ENCODE results near the gene SNTB2. TPM values are rescaled to one million over a fixed set of nuclear protein-coding genes. Genes with fewer than 3 reads are reported as not detected.

Gene SNTB2
- total RNA-seq, 4 donors from 2014 or later, result 13.3 to 36.8 (median 33.0) TPM

- Histone ChIP-seq H3K27ac (peak overlapping the region in 1 of 4 donors; percentile 82), H3K4me1 (peaks cover 10 to 11% of the 10 kb centered on the region in 2 donors), H3K36me3 (peaks cover 0 to 86% of the 10 kb centered on the region in 2 donors), H3K9me3 (no peaks in the 10 kb centered on the region), H3K27me3 (no peaks in the 10 kb centered on the region), H3K4me3 (no peak overlapping the region)
- no peak for TF ChIP-seq POLR2A (IDR thresholded peaks at IDR 0.05)
- TF ChIP-seq, protein P1, sequence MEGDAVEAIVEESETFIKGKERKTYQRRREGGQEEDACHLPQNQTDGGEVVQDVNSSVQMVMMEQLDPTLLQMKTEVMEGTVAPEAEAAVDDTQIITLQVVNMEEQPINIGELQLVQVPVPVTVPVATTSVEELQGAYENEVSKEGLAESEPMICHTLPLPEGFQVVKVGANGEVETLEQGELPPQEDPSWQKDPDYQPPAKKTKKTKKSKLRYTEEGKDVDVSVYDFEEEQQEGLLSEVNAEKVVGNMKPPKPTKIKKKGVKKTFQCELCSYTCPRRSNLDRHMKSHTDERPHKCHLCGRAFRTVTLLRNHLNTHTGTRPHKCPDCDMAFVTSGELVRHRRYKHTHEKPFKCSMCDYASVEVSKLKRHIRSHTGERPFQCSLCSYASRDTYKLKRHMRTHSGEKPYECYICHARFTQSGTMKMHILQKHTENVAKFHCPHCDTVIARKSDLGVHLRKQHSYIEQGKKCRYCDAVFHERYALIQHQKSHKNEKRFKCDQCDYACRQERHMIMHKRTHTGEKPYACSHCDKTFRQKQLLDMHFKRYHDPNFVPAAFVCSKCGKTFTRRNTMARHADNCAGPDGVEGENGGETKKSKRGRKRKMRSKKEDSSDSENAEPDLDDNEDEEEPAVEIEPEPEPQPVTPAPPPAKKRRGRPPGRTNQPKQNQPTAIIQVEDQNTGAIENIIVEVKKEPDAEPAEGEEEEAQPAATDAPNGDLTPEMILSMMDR (IDR thresholded peaks at IDR 0.05 in 4 of 5, conservative IDR thresholded peaks at IDR 0.05 in 1 of 5), result no peak
- ATAC-seq (no peak), DNase-seq (no peak)
- in situ Hi-C loops (cut with MboI; ENCODE audit: low sequenced_read_pairs in 4 of 4) (no loop called here), intact Hi-C loops (cut with DNase I; ENCODE audit: low total_unique reads) (no loop called here)
These were observed 132.4 kb downstream of the SNTB2 start for GRCh38 chr16:69319381-69319780.

- intact Hi-C loops (cut with DNase I; ENCODE audit: low total_unique reads) (no loop called here), in situ Hi-C loops (cut with MboI; ENCODE audit: low sequenced_read_pairs in 4 of 4) (no loop called here)
- Histone ChIP-seq H3K4me1 (peaks cover 15 to 16% of the 10 kb centered on the region in 2 donors), H3K36me3 (peaks cover 0 to 79% of the 10 kb centered on the region in 2 donors), H3K9me3 (no peaks in the 10 kb centered on the region), H3K4me3 (no peak overlapping the region), H3K27me3 (no peaks in the 10 kb centered on the region), H3K27ac (peak overlapping the region in 1 of 4 donors; percentile 82)
- ATAC-seq (no peak), DNase-seq (no peak)
- no peak for TF ChIP-seq POLR2A (IDR thresholded peaks at IDR 0.05)
- TF ChIP-seq, protein P1 (IDR thresholded peaks at IDR 0.05 in 4 of 5, conservative IDR thresholded peaks at IDR 0.05 in 1 of 5), result no peak
These were observed 133.1 kb downstream of the SNTB2 start for GRCh38 chr16:69319826-69320739.

GRCh38 chr16:69320740-69321073, 133.7 kb downstream of the SNTB2 start:
- Histone ChIP-seq H3K27me3 (no peaks in the 10 kb centered on the region), H3K4me1 (peaks cover 18 to 22% of the 10 kb centered on the region in 2 donors), H3K27ac (no peak overlapping the region), H3K4me3 (no peak overlapping the region), H3K9me3 (no peaks in the 10 kb centered on the region), H3K36me3 (peaks cover 0 to 77% of the 10 kb centered on the region in 2 donors)
- DNase-seq (no peak), ATAC-seq (no peak)
- no peak for TF ChIP-seq POLR2A (IDR thresholded peaks at IDR 0.05)
- TF ChIP-seq, protein P1 (IDR thresholded peaks at IDR 0.05 in 4 of 5, conservative IDR thresholded peaks at IDR 0.05 in 1 of 5), result no peak
- in situ Hi-C loops (cut with MboI; ENCODE audit: low sequenced_read_pairs in 4 of 4), result no loop called here
- intact Hi-C loops (cut with DNase I; ENCODE audit: low total_unique reads), result no loop called here

DNA sequence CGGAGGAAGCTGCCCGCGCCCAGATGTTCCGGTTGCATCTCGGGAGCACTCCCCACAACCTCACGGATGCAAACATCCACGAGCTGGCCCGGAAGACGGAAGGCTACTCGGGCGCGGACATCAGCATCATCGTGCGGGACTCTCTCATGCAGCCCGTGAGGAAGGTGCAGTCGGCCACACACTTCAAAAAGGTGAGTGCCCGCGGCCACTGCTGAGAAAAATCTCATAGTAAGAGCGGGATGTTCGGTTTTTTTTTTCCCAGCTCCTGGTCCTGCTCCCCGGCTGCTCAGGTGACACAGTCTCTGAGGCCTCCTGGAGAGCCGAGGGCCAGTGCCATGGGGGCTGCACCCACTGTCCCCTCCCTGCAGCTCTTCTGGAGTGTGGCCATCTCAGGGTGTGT, 134.1 kb downstream of the SNTB2 start:
- intact Hi-C loops (cut with DNase I; ENCODE audit: low total_unique reads), result no loop called here
- DNase-seq (no peak), ATAC-seq (no peak)
- Histone ChIP-seq H3K9me3 (no peaks in the 10 kb centered on the region), H3K4me1 (peaks cover 22 to 26% of the 10 kb centered on the region in 2 donors), H3K27me3 (no peaks in the 10 kb centered on the region), H3K36me3 (peaks cover 0 to 74% of the 10 kb centered on the region in 2 donors), H3K4me3 (no peak overlapping the region), H3K27ac (no peak overlapping the region)
- TF ChIP-seq, protein P1 (IDR thresholded peaks at IDR 0.05 in 4 of 5, conservative IDR thresholded peaks at IDR 0.05 in 1 of 5), result no peak
- no peak for TF ChIP-seq POLR2A (IDR thresholded peaks at IDR 0.05)
- in situ Hi-C loops (cut with MboI; ENCODE audit: low sequenced_read_pairs in 4 of 4), result no loop called here
